Memory B cell (primary cell): Measurements from ENCODE around the gene ACKR3.
A peak's percentile ranks its signal among the peaks of the same experiment; 100 is the strongest.

Source experiments
- ATAC-seq: fragments of 150-1000 bp; cut with Tn5 transposase; 2 replicates; pipeline ENCODE4 v1.10.0; 2021; ENCODE audit warnings: low read depth, mild to moderate bottlenecking, moderate library complexity
- DNase-seq, 2 donors: peaks; one replicate each; pipeline ENCODE4 v3.0.0; 2022; ENCODE audit warnings: low spot score in 2 of 2
- H3K27ac Mint-ChIP-seq: one replicate; pipeline ENCODE4 v1.8.0; 2022; ENCODE audit warnings: mild to moderate bottlenecking, moderate library complexity, mixed read lengths
- H3K27me3 Mint-ChIP-seq: one replicate; pipeline ENCODE4 v1.8.0; 2022; ENCODE audit warnings: mixed read lengths
- H3K36me3 Mint-ChIP-seq: one replicate; pipeline ENCODE4 v1.8.0; 2022; ENCODE audit warnings: mild to moderate bottlenecking, mixed read lengths
- H3K4me1 Mint-ChIP-seq: one replicate; pipeline ENCODE4 v1.8.0; 2022; ENCODE audit warnings: mixed read lengths
- H3K4me3 Mint-ChIP-seq: one replicate; pipeline ENCODE4 v1.8.0; 2022; ENCODE audit warnings: mild to moderate bottlenecking, moderate library complexity, mixed read lengths
- H3K9me3 Mint-ChIP-seq: one replicate; pipeline ENCODE4 v1.8.0; 2022; ENCODE audit warnings: mixed read lengths

Gene ACKR3

GRCh38 chr2:236568922-236569572 lies 578 bp upstream of the ACKR3 start:
- Mint-ChIP-seq H3K4me3 (peak overlapping the region; percentile 92), H3K9me3 (no peaks in the 10 kb centered on the region), H3K4me1 (peaks cover 29% of the 10 kb centered on the region), H3K36me3 (no peaks in the 10 kb centered on the region), H3K27me3 (peaks cover 5% of the 10 kb centered on the region), H3K27ac (peak overlapping the region; percentile 90)
- no peak for ATAC-seq
- no peak for DNase-seq

DNA sequence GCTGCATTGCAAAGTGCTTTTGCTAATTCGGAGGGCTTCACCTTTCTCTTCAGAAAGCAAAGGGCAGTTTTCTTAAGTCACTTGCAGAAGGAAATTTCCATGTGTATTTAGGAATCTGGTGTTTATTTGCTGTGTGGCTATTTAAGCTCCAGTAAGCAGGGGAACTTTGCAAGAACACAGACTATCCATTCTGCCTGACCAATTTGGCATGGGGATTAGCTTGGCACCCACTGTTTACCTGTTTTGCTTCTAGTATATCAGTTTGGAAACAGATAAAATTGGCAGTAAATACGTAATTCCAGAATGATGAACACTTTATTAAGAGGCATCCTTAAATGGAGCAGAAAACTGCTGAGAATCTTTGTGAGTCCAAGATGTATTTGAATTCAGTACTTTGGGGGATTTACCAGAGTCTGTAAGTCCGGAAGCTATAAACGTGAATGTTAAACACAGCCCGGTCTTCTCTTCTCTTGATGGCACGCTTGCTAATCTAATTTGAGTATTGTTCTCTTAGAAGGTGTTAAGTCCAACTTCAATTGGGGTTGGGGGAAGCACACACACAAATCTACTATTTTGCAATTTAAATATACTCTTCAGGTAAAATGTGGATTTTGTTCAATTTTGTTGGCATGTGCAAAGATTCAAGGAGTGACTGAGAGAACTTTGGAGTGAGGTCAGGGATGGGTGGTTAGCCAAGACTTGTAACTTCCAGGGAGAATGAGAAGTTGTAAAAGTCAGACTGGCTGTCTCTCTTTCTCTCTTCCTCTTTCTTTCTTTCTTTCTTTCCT lies 650 bp downstream of the ACKR3 start:
- Mint-ChIP-seq H3K27ac (peak overlapping the region; percentile 90), H3K36me3 (peaks cover 2% of the 10 kb centered on the region), H3K9me3 (no peaks in the 10 kb centered on the region), H3K27me3 (peaks cover 6% of the 10 kb centered on the region), H3K4me1 (peaks cover 30% of the 10 kb centered on the region), H3K4me3 (peak overlapping the region; percentile 92)
- DNase-seq (no peak), ATAC-seq (peak; percentile 13)

GRCh38 chr2:236571145-236571544 lies 1.5 kb downstream of the ACKR3 start:
- Mint-ChIP-seq H3K36me3 (peaks cover 4% of the 10 kb centered on the region), H3K27ac (no peak overlapping the region), H3K27me3 (peaks cover 8% of the 10 kb centered on the region), H3K9me3 (no peaks in the 10 kb centered on the region), H3K4me3 (no peak overlapping the region), H3K4me1 (peaks cover 32% of the 10 kb centered on the region)
- ATAC-seq (no peak), DNase-seq (no peak)

DNA sequence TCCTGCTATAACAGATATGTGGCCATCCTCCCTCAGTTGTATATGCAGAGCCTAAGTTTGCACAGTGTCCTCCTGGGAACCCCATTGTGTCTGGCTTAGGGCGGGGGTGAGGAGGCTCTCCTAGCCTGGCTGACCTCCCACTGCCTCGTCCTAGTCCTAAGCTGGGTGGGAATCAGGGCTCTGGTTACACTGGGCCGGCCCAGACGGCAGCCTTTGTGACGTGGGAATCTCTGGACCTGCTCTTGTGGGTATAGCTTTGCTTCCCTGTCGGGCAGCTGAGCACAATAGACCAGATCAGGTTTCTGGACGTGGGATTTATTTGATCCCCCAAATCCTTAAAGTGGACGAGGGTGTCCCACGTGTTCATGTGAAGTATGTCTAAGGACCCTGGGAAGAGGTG lies 2.9 kb downstream of the ACKR3 start:
- ATAC-seq (no peak), DNase-seq (no peak)
- Mint-ChIP-seq H3K9me3 (no peaks in the 10 kb centered on the region), H3K27ac (no peak overlapping the region), H3K4me3 (no peak overlapping the region), H3K4me1 (peaks cover 27% of the 10 kb centered on the region), H3K27me3 (peaks cover 5% of the 10 kb centered on the region), H3K36me3 (peaks cover 4% of the 10 kb centered on the region)

DNA sequence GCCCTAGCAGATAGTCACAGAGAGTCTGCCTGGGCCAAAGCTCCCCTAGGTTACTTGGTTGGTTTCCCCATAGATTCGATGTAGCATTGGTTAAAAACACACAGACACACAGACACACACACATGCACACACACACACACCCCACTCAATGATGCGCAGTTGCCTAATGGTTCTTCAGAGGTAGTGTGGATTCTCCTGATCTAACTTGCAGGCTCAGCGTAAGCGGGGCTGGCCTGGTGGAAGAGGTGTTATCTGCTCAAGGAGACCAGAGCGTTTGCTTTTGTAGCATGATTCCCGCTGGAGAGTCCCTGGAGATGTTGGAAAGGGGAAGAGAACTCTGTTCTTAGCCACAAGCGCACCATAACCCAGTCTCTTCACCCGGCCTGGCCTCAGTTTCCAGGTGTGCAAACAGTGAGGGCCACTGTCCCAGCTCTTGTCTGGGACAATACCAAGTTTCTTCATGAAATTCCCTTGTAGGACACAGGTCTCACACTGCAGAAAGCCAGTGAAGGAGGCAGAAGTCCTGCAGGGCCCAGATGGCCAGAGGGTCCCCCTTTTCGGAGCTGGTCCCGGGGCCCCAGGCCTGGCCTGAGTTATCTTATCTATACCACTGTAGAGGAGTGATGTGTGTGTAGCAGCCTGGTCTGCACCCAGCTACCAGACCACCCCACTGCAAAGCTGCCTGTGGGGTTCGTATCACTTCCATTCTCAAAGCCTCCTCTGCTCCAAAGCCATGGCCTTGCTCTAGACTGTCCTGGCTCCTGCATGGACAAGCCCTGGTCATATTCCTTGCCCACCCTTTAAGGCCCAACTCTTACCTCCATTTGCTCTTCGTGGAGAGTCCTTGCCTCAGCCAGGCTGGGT lies 3.7 kb downstream of the ACKR3 start:
- no peaks in the 10 kb centered on the region for H3K9me3 Mint-ChIP-seq
- DNase-seq (no peak), ATAC-seq (no peak)
- H3K4me3 Mint-ChIP-seq, result no peak overlapping the region
- peaks cover 4% of the 10 kb centered on the region for H3K36me3 Mint-ChIP-seq
- peaks cover 23% of the 10 kb centered on the region for H3K4me1 Mint-ChIP-seq
- H3K27ac Mint-ChIP-seq, result no peak overlapping the region
- peaks cover 5% of the 10 kb centered on the region for H3K27me3 Mint-ChIP-seq

DNA sequence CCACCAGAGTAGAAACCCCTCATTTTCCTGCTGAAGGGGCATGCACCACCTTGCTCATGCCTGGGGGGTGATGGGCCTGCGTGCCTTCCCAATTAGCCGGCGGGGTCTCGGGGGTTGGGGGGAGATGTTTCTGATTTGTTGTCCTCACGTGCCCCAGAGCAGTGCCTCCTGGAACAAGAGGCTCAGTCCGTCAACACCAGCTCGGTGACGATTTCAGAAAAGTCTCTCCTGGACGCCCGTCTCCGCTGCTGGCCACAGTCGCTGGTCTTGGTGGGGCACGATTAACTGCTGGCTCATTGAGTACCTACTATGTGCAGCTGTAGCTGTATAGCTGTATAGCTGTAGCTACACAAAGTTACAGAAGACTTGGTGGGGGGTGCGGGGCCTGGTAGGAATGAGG lies 4.4 kb downstream of the ACKR3 start:
- no peak overlapping the region for H3K27ac Mint-ChIP-seq
- H3K4me1 Mint-ChIP-seq, result peaks cover 19% of the 10 kb centered on the region
- H3K36me3 Mint-ChIP-seq, result peaks cover 4% of the 10 kb centered on the region
- H3K27me3 Mint-ChIP-seq, result peaks cover 5% of the 10 kb centered on the region
- H3K9me3 Mint-ChIP-seq, result no peaks in the 10 kb centered on the region
- H3K4me3 Mint-ChIP-seq, result no peak overlapping the region
- DNase-seq, result no peak
- no peak for ATAC-seq

DNA sequence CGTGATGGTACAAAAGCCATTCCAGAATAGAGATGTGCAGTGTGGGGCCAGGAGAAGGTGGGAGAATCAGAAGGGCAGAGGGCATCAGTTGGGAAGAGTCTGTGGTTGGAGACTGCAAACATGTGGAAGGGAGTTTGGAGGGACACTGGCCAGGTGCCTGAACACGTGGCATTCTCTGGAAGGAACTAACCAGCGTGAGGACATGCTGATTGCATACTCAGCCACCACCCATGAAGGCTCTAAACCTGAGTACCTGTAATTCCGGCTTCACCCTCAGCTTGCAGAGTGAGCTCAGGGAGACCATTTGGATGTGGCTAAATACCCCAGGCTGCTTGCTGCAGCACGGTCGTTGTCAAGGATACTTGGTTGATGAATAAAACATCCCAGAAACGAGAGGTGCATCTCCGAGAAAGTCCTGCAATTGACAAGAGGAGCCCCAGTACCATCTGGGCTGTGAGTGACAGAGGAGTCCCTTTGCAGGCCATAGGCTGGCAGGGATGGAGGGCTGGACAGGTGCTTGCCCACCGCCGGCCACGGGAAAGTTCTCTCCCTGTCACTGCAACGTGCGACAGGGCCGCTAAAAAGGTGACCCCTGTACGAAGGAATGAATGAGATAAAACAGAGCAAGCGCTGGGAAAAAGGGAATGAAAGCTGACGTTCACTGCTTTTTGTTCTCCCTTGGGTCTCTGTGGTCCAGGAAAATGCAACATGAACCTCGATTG lies 5.0 kb downstream of the ACKR3 start:
- no peak for DNase-seq
- Mint-ChIP-seq H3K27ac (no peak overlapping the region), H3K4me1 (peaks cover 19% of the 10 kb centered on the region), H3K9me3 (no peaks in the 10 kb centered on the region), H3K36me3 (peaks cover 4% of the 10 kb centered on the region), H3K27me3 (peaks cover 5% of the 10 kb centered on the region), H3K4me3 (no peak overlapping the region)
- ATAC-seq, result no peak

DNA sequence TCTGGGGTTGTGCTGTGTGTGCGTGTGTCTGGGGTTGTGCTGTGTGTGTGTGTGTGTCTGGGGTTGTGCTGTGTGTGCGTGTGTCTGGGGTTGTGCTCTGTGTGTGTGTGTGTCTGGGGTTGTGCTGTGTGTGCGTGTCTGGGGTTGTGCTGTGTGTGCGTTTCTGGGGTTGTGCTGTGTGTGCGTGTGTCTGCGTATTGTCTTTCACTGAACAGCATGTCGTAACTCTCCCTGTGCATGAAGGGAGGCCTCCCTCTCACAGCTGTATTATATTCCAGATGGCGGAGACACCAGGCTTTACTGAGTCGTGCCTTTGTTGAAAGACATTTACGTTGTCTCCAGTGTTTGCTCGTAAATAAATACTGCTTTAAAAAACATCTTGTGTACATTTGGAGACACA lies 5.9 kb downstream of the ACKR3 start:
- H3K36me3 Mint-ChIP-seq, result peaks cover 10% of the 10 kb centered on the region
- DNase-seq (no peak), ATAC-seq (no peak)
- no peak overlapping the region for H3K27ac Mint-ChIP-seq
- peaks cover 5% of the 10 kb centered on the region for H3K27me3 Mint-ChIP-seq
- H3K9me3 Mint-ChIP-seq, result no peaks in the 10 kb centered on the region
- no peak overlapping the region for H3K4me3 Mint-ChIP-seq
- peaks cover 18% of the 10 kb centered on the region for H3K4me1 Mint-ChIP-seq

DNA sequence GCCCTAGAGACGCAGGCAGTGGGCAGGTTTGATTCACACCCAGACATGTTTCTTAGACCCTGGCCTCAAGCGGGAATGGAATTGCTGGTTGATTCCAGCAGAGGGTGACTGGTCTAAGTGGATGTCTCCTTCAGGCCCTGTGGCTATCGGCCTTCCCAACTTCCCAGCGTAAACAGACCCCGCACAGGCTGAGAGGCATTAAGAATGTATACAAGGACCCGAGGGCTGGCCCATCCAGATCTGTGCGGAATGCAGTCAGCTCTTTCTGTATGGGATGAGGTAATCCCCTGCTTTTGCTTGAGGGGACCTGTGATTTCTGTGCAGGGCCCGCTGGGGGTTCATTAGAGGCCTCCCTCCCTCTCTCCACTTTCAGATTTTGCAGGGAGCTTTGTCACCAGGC lies 6.5 kb downstream of the ACKR3 start:
- DNase-seq, result no peak
- Mint-ChIP-seq H3K27ac (no peak overlapping the region), H3K4me1 (peaks cover 16% of the 10 kb centered on the region), H3K36me3 (peaks cover 16% of the 10 kb centered on the region), H3K9me3 (no peaks in the 10 kb centered on the region), H3K4me3 (no peak overlapping the region), H3K27me3 (peaks cover 5% of the 10 kb centered on the region)
- ATAC-seq, result no peak

DNA sequence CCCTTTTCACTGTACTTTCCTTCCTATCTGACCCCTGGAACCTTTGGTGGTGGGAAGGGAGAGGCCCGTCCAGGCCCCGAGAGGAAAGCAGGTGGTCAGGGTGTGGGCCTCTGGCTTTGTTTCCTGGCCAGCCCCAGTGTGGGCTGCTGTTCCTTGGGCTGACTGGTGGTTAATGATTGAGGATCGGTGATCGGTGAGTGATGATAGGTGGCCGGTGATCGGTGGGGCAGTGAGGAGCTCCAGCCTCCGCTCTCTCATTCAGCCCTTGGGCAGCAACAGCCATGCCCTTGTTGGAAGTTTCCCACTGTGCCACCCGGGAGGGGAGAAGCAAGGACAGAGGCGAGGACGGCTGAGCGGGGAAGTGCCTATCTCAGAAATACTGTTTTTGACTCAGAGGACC lies 7.3 kb downstream of the ACKR3 start:
- no peak overlapping the region for H3K4me3 Mint-ChIP-seq
- peaks cover 3% of the 10 kb centered on the region for H3K27me3 Mint-ChIP-seq
- peaks cover 19% of the 10 kb centered on the region for H3K36me3 Mint-ChIP-seq
- peaks cover 11% of the 10 kb centered on the region for H3K4me1 Mint-ChIP-seq
- ATAC-seq (no peak), DNase-seq (no peak)
- H3K27ac Mint-ChIP-seq, result no peak overlapping the region
- no peaks in the 10 kb centered on the region for H3K9me3 Mint-ChIP-seq

- Mint-ChIP-seq H3K9me3 (no peaks in the 10 kb centered on the region), H3K4me3 (no peak overlapping the region), H3K27ac (no peak overlapping the region), H3K4me1 (peaks cover 11% of the 10 kb centered on the region), H3K36me3 (peaks cover 19% of the 10 kb centered on the region), H3K27me3 (peaks cover 3% of the 10 kb centered on the region)
- DNase-seq (no peak), ATAC-seq (no peak)
Observed at GRCh38 chr2:236577481-236578410, 8.1 kb downstream of the ACKR3 start.

DNA sequence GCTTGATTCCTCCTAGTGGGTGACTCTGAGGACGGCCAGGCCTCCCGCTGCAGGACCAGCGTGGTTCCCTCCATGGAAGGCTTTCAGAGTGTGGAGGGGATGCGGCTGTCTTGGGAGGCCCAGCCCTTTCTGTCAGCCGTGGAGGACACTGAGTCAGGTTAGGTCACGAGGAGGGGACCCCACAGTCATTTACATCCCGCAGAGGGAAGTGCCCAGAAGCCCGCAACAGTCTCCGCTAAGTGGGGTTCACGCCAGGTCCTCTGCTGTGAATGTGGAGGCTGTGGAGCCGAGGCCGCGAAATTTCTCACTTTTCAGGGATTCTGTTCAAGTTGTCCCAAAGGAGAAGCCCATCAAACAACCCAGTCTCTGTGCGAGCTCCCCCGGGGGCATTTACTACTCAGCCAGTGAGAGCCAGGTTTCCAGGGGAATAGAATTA lies 8.8 kb downstream of the ACKR3 start:
- peaks cover 22% of the 10 kb centered on the region for H3K36me3 Mint-ChIP-seq
- ATAC-seq, result no peak

More for the DNA sequence above, 8.8 kb downstream of the ACKR3 start:
- no peak for DNase-seq
- no peaks in the 10 kb centered on the region for H3K9me3 Mint-ChIP-seq
- peaks cover 3% of the 10 kb centered on the region for H3K27me3 Mint-ChIP-seq
- H3K4me1 Mint-ChIP-seq, result peaks cover 14% of the 10 kb centered on the region
- no peak overlapping the region for H3K27ac Mint-ChIP-seq
- H3K4me3 Mint-ChIP-seq, result no peak overlapping the region
